ENCODE results near the gene RETREG3. TPM values are rescaled to one million over a fixed set of nuclear protein-coding genes. Genes with fewer than 3 reads are reported as not detected.
A peak's percentile ranks its signal among the peaks of the same experiment; 100 is the strongest.

The RETREG3 gene
- total and polyA plus RNA-seq, 9 of the 15 experiments (the other 6 are each of a cell fraction or from before 2014, with no cell fraction given), result 4.1 to 39.0 (median 16.9) TPM

- no peak overlapping the region for H3K4me3 ChIP-seq
- H3K9me3 ChIP-seq (replicated peaks; ENCODE audit: control insufficient read depth, insufficient read depth, low read depth, low read length), result no peaks in the 10 kb centered on the region
- H3K9me1 ChIP-seq (ENCODE audit: control insufficient read depth, insufficient read depth, low read length), result no peaks in the 10 kb centered on the region
- H3K27me3 ChIP-seq (ENCODE audit: control insufficient read depth in 2 of 2, insufficient read depth in 2 of 2, low read length in 2 of 2), result no peaks in the 10 kb centered on the region
- TF ChIP-seq ZNF589 (CRISPR knock-in tag; IDR thresholded peaks at IDR 0.05; ENCODE audit: low read depth), result no peak
- no peak for TF ChIP-seq FOXP4 (CRISPR knock-in tag; IDR thresholded peaks at IDR 0.05; ENCODE audit: borderline replicate concordance)
- TF ChIP-seq, protein P1, sequence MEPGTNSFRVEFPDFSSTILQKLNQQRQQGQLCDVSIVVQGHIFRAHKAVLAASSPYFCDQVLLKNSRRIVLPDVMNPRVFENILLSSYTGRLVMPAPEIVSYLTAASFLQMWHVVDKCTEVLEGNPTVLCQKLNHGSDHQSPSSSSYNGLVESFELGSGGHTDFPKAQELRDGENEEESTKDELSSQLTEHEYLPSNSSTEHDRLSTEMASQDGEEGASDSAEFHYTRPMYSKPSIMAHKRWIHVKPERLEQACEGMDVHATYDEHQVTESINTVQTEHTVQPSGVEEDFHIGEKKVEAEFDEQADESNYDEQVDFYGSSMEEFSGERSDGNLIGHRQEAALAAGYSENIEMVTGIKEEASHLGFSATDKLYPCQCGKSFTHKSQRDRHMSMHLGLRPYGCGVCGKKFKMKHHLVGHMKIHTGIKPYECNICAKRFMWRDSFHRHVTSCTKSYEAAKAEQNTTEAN (CRISPR knock-in tag; IDR thresholded peaks at IDR 0.05), result no peak
- TF ChIP-seq KDM1A (IDR thresholded peaks at IDR 0.05), result no peak
- no peak for TF ChIP-seq MTA2 (IDR thresholded peaks at IDR 0.05; ENCODE audit: low read depth)
- no peak for TF ChIP-seq TCF3 (CRISPR knock-in tag; IDR thresholded peaks at IDR 0.05)
- no peak for TF ChIP-seq ZNF3 (CRISPR knock-in tag; IDR thresholded peaks at IDR 0.05)
- no peak for TF ChIP-seq MAZ (CRISPR knock-in tag; conservative IDR thresholded peaks at IDR 0.05 in 1 of 2, IDR thresholded peaks at IDR 0.05 in 1 of 2)
- no peak for TF ChIP-seq NR2C2 (CRISPR knock-in tag; IDR thresholded peaks at IDR 0.05)
- no peak for TF ChIP-seq NR2C2 (tag; IDR thresholded peaks at IDR 0.05)
- no peak for TF ChIP-seq CAMTA2 (CRISPR knock-in tag; conservative IDR thresholded peaks at IDR 0.05)
- TF ChIP-seq FOXJ2 (tag; IDR thresholded peaks at IDR 0.05), result no peak
- no peak for TF ChIP-seq SRSF3 (IDR thresholded peaks at IDR 0.05; ENCODE audit: insufficient read depth, low read length)
- TF ChIP-seq ATF1 (CRISPR knock-in tag; IDR thresholded peaks at IDR 0.05), result no peak
- TF ChIP-seq ATF1 (tag; IDR thresholded peaks at IDR 0.05), result no peak
- no peak for TF ChIP-seq NFIC (IDR thresholded peaks at IDR 0.05)
- WGBS (ENCODE audit: insufficient coverage, low coverage, missing lambda C conversion rate), result 93% methylated on average over 4 of the region's 4 CpGs
- H3K4me2 ChIP-seq (ENCODE audit: insufficient read depth, low read length), result no peak overlapping the region
- H3K4me1 ChIP-seq (replicated peaks in 1 of 2; ENCODE audit: control insufficient read depth in 2 of 2, insufficient read depth in 2 of 2, low read length in 2 of 2), result peaks cover 4 to 14% of the 10 kb centered on the region in 2 experiments; a peak in 4 of 5 replicates
- no peak for FAIRE-seq
- H3K27ac ChIP-seq (ENCODE audit: extremely low read depth, low read depth, low read length), result no peak overlapping the region
- H3K36me3 ChIP-seq (ENCODE audit: control insufficient read depth, insufficient read depth, low read length), result peaks cover 52% of the 10 kb centered on the region
- peaks cover 33% of the 10 kb centered on the region for H3K79me2 ChIP-seq (ENCODE audit: control insufficient read depth, insufficient read depth, low read length)
- no peaks in the 10 kb centered on the region for H4K20me1 ChIP-seq (replicated peaks; ENCODE audit: control insufficient read depth, insufficient read depth, low read length)
- TSS peak; percentile 16 for BruUV-seq (replicated peaks)
- intact Hi-C loops (cut with micrococcal nuclease) (no loop called here), in situ Hi-C loops (cut with MboI) (no loop called here)
- CTCF ChIA-PET (ENCODE audit: low intra/inter-chr PET ratio), result no interaction called here
- POLR2A ChIA-PET, result interaction anchor here (1.0 to 1.5 kb wide), 3 partner anchors 10 to 72 kb away, joined by 3 to 4 read pairs (median 4); no protein-coding TSS in a partner anchor
- H2AFZ ChIP-seq (ENCODE audit: low read depth, low read length), result no peak overlapping the region
- no peak for DNase-seq (ENCODE audit: extremely low read depth in 1 of 4, low spot score in 3 of 4)
- H3K9ac ChIP-seq (ENCODE audit: insufficient read depth in 1 of 2, low read depth in 2 of 2, low read length in 2 of 2), result no peak overlapping the region
- no peak for ATAC-seq
Observed at GRCh38 chr17:42612013-42612412, 2.8 kb upstream of the RETREG3 start.
